Measurements from ENCODE around the gene SLC15A2. TPM values are rescaled to one million over a fixed set of nuclear protein-coding genes. Genes with fewer than 3 reads are reported as not detected.

SLC15A2 gene
- total RNA-seq, result 0.16 and 0.51 TPM in 2 replicates

GRCh38 chr3:121894301-121894990 is at the start of gene SLC15A2:
SLC15A2 (plus strand) TSS chr3:121894401; CDS start chr3:121894477, 76 bp downstream.

Other genes starting within 250 kb of the SLC15A2 start
- 0.49 and 0.51 TPM in 2 replicates for gene HCLS1, start 233.5 kb upstream of the SLC15A2 start, total RNA-seq
- gene GOLGB1, start 144.7 kb upstream of the SLC15A2 start, total RNA-seq, result 7.8 and 16.7 TPM in 2 replicates
- 7.9 and 9.1 TPM in 2 replicates for gene IQCB1, start 59.3 kb upstream of the SLC15A2 start, total RNA-seq
- gene EAF2, start 59.2 kb upstream of the SLC15A2 start, total RNA-seq, result 0.51 and 1.3 TPM in 2 replicates
- gene ILDR1, start 127.8 kb downstream of the SLC15A2 start, total RNA-seq, result 1.0 TPM in 1 of 2 replicates, not detected in the other
- not detected in 2 replicates for gene CD86, start 161.0 kb downstream of the SLC15A2 start, total RNA-seq